T follicular helper cell (primary cell): Measurements from ENCODE around the gene TRPM8.

ENCODE experiments used
- DNase-seq: peaks from one replicate; pipeline ENCODE4 v3.0.0-alpha.2; 2020; ENCODE audit warnings: low read depth

TRPM8 gene

DNA sequence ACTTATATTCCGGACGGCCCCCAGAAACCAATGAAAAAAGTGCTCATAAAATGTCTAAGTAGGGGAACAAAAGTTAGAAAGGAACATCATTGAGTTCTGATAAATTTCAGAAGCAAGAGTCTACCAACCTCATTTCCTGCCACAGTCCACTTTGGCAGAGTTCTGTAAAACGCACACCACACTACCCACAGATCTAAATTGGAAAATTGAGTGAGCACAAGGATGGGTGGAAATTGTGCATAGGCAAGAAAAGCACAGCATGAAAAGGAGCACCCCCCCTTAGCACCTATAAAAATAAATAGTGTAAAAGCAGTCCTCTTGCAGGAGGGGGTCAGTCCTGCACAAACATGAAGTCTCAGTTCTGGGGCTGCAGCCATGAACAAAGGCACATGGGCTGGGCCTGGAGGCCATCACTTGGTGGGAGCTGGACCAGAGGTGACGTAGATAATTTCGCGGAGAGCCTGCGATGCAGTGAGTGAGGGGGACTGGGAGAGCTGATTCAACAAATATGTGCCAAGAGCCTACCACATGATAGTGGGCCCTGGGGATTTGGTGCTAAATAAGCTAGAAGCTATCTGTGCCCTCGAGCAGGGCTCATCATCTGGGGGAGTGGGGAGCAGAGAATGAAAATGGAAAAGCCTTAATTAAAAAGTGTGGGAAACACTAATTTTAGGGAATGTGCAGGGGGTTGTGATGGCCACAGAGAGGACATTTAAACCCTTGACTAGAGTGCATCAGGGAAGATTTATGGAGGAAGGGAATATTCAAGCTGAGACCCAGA lies 84.4 kb downstream of the TRPM8 start:
- DNase-seq = no peak

DNA sequence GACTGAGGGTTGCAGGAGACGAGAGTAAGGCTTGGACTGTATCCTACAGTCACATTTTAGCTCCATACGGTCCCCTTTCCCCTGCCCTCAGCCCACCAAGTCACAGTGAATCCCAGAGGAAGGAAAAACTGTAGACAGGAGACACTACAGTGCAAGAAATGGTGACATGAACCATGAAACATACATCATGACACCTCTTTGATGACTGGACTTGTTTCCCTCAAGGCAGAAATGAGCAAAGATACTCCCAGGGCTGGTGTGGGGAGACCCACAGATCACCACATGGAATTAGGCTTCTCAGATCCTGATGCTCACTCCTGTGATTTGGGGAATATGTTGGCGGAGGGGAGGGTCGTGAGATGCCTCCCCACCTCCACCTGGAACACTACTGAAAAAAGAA lies 85.1 kb downstream of the TRPM8 start:
- DNase-seq = no peak

DNA sequence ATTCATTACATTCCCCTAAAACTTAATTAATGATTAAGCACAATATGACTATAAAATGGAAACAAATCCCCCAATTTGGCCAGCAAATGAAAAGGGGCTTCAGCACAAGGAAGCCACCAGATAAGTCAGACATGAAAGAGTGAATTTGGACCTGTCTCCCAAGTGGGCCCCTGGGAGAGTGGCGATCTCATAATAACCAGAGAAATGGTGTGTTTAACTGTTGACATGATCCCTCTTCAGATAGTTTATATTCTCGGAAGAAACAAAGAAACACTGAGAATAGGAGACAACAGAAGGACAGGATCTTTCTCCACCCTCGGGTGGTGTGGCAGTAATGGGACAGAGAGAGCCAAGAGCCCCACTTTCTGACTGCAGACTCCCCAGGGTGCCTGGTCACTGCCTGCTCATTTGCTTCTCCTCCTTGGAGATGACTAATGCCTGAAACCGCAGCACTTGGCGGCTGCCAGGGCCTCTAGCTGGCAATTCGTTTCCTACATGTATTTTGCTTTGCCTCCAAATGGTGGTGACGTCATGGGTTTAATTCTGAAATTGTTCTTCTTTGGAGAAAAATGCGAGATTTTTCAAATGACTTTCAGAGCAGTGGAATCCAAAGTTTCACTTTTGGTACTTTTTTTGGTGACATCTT lies 86.9 kb downstream of the TRPM8 start:
- DNase-seq = no peak

DNA sequence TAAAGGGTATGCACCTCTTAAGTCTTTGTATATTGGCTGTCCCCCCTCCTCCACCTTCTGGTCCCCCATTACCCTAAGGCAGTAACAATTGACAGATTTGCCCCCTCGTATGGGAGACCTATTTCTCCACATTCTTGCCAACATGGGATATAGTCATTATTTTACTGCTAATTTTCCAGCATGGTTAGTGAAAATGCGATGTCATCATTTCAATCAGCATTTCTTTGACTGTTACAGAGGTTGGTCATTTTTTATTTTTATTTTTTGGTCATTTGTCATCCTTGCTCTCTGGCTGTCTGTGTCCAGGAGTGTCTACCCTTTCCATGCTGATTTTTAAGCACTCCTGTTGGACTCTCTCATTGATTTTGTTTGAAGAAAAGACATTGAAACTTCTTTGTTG lies 88.0 kb downstream of the TRPM8 start:
- no peak for DNase-seq

DNA sequence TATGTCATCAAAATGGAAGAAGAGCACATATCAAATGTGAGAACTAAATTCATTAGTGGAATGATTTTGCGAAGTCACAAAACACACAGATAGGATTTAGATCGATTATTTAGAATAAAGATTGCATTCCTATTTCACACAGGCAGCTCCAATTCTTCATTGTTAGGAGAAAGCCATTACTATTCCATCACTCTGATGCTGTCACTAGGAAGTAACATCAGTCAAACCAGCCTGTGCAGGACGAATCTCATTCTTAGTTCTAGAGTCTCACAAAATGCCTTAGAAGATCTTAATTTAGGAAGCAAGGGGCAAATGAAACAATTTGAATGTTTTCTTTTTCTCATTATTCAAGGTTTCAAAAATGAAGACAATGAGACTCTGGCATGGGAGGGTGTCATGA lies 89.3 kb downstream of the TRPM8 start:
- no peak for DNase-seq

DNA sequence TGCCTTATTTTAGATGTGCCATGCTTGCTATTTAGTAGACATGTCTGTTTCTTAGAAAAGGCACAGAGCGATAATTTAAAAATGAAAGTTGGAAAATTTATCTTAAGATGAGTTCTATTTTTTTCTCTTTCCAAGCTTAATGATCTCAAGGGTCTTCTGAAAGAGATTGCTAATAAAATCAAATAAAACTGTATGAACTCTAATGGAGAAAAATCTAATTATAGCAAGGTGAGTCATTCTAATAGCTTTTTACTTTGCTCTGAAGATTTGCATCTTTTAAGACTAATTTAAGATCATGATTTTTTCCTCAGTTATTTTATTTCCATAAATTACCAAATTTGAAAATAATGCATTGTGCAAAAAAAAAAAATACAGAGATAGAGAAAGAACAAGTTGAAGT lies 97.3 kb downstream of the TRPM8 start:
- no peak for DNase-seq

DNA sequence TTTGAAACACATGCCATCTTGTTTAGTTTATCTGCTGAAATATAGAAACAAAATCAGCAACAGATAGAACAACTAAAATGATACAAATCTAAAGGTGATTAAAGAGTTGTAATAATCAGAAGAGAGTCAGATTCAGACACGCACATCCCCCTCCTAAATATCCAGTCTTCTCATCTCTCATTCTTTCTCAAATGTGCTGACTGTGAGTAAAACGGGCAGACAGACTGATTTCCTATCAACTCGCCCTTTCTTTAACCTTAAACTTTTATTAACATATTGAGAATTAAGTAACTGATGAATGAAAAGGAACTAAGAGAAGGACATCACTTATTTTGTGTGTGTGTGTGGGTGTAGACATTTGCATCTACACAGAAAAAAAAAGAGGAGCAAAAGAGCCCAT lies 98.7 kb downstream of the TRPM8 start:
- DNase-seq = no peak

DNA sequence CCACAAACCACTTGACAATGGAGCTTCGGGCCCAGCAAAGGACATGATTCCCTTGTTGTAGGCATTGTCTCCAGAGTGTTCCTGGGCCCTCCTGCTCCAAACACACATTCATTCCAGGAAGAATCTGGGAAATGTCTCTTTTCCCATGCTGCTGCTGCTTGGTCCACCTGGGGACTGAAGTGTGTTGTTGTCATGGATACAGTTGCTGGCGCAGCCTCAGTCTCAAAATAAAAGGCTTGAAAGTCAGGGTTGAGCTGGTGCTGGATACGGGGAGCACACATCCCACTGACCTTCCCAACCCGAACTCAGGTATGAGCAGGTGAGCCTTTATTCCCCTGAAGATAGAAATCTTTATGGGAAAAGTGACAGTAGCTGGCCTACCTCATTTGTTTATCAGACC lies 102.7 kb downstream of the TRPM8 start:
- no peak for DNase-seq

DNA sequence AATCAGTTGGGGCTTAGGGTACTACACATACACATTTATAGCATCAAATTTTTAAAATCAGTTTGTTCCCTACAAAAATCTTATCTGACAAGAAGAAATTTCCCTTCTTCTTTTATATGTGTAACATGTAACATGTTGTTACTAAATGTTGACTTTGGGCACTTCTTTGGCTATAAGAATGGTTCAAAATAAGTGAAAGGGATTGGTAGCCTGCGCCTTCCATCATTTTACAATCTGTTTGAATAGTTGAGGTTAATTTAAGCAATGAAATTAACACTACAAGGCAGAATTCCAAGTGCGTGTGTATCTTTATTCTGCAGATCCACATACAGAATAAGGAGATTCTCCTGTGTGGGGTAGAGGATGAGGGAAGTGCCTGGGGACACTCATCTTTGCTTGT lies 103.2 kb downstream of the TRPM8 start:
- DNase-seq = no peak

DNA sequence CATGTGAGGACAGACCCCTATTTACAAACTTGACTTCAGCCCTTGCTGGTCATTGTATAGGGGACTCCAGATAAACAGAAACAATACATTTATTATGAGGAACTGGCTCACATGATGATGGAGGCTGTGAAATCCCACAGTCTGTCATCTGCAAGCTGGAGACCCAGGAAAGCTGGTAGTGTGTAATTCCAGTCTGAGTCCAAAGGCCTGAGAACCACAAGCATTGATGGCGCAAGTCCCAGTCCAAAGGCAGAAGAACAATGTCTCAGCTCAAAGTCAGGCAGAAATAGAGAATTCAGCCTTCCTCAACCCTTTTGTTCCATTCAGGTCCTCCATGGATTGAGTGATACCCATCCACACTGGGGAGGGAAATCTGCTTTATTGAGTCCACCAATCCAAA lies 105.3 kb downstream of the TRPM8 start:
- DNase-seq = no peak

DNA sequence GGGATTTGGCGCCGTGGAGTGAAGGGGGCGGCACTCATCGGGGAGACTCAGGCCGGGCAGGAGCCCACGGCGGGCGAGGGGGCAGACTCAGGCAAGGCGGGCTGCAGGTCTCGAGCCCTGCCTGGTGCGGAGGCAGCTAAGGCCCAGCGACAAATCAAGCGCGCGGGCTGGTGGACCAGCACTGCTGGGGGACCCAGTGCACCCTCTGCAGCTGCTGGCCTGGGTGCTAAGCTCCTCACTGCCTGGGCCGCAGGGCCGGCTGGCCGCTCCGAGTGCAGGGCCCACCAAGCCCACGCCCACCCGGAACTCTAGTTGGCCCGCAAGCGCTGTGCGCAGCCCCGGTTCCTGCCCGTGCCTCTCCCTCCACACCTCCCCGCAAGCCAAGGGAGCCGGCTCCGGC lies 107.1 kb downstream of the TRPM8 start:
- no peak for DNase-seq

DNA sequence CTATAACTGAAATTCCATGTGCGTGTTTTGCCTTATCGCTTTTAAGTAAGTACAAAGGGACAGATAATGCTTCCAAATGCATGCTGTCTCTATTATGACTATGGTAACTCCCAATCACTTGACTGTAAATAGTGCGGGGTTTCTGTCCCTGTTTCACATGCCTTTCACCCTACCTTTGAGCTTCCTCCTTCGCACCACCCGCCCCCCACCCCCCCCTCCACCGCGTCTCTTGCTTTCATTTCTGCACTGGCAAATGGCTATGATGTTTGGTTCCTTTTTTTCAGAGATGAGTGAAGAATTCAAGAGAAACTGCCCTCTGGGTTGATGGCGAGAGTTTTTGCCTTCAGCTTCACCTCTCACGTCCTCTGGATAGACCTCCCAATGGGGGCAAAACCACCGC lies 108.3 kb downstream of the TRPM8 start:
- no peak for DNase-seq

DNA sequence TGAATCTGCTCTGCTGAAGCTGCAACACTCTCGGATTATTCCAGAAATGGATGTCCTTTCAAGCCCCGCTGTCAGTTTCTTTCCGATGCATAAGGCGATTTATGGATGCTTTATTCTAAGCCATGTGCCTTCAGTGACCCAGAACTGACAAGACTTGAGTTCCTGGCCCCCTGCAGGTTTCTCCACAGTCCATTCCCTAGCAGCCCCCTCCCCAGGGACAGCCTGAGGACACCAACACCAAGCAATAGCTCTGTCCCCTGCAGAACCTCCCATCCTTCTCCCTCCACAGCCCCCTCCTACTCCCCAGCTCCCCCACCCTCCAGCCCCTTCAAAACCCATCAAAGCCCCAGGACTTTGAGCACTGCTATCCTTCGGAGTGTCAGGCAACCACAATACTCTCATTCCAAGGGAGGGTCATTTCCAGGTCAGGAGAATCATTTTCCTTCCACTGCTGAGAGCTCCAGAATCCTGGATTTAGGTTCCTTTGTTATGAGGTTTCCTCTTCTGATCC lies 108.8 kb downstream of the TRPM8 start:
- no peak for DNase-seq

DNA sequence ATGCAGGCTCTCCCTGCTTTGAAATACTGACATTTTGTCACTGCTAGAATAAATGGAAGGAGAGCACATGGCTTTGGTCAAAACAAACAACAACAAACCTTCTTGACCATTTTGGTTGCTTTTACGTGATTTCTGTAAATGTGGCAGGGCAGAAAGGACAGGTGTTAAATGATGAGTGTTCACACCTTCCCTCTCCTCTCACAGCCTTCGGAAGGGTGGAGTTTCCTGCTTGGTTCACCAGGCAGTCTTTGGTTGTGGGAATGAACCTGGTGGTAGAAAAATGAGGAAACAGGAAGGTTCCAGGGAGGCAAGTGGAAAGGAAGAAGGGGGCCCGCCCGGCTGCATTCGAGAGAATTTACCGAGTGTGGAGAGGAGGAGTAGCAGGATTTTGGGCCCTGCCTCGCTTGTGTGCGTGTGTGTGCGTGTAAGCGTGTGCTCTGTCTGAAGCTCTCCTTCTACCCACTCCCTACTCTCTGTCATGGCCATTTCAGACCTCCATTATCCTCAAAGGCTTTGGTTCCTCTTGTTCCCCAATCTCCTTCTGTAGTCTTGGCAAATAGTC lies 109.6 kb downstream of the TRPM8 start:
- DNase-seq = no peak

DNA sequence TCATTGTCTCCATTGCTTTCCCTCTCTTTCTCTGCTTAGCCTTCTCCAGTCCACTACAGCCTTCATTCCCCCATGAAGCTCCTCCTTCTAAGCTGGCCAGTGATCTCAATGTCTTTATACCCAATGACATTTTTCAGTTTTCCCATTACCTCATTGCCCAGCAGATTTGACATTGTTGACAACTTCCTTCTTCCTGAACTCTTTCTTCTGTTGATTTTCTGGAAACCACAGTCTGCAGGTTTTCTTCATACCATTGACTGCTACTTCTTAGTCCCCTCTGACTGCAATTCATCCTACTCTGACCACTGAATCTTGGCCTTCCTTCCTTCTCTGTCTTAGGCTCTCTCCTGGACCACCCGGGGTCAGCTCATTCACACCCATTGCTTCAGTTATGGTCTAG lies 110.5 kb downstream of the TRPM8 start:
- no peak for DNase-seq

DNA sequence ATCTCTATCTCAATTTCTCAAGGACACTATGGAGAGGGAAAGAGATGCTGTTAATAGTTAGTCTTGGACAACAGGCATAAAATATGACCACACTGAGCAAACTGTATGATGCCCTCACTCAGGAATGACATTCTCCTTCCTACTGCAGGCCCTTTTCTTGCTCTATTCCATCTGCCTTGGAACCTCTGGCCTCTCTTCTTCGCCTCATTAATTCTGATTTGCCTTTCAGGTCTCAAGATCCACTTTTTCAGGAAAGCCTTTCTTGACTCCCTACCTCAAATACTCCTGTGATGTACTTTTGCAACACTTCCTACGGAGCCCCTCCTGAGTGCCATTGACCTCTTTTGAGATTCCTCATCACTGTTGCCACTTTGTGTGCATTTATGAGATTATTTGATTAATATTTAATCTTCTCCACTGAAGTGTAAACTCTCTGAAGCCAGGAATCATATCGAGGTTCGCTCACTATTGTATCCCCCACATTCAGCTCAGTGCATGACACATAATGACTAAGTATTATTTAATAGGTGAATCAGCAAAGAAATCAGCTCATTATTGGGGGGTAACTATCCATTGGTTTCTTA lies 112.1 kb downstream of the TRPM8 start:
- DNase-seq = no peak

DNA sequence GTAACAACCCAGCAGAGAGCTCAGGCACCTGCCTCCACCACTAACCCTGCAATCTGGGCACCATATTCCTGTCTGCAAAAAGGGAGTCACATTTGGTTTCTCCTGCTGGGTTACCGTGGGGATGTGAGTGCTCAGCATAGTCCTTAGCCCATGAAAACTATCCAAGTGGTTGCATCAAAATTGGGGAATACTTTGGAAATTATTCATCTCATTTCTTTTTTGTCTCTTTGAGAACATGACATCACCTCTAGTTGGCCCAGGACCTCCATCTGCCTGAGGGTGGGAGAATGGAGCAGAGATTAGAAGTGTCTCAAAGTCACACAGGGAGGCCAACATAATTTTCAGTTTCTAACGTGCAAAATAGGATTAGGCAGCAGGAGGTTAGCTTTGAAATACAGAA lies 114.0 kb downstream of the TRPM8 start:
- DNase-seq = no peak

DNA sequence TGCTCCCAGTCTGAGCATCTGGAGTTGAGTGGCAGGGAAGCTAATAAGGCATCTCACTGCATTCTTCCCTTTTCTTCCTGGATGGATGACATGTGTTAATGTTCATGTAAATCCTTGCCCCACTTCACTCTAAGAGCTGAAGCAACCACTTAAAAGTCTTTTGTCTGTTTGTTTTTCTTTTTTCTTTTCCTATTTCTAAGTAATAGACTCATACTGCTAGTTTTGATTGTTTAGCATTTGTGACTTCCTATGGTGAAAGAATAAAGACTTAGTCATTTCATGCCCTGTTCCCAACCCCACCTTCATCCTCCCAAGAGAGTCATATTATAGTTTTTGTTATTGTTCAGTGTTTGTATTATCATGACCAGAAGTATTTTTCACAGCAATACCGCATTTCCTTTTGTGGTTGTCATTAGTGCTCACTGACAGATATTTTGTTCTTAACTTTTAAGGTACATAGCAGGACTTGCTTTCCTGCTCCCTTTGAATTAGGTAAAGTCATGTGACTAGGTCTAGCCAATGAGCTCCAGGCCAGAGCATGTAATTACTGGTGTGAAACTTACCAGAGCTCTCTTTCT lies 115.2 kb downstream of the TRPM8 start:
- DNase-seq = peak; percentile 42

DNA sequence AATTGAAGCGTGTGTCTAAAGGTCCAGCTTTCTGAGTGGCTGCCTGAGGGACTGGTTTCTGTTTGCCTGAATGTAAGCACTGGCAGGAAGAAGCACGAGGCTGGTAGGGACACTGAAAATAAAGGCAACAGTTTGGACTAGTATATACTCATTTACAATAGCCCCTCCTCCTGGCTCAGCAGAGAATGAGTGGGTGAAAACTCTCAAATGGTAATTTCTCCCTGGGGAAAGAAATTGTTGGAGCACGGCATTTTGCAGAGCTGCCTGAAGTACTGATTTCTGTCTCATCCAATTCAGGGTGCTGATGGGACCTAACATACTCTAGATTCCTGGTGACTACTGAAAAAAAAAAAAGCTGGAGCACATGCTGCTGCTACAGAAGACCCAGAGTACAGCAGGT lies 116.0 kb downstream of the TRPM8 start:
- no peak for DNase-seq

DNA sequence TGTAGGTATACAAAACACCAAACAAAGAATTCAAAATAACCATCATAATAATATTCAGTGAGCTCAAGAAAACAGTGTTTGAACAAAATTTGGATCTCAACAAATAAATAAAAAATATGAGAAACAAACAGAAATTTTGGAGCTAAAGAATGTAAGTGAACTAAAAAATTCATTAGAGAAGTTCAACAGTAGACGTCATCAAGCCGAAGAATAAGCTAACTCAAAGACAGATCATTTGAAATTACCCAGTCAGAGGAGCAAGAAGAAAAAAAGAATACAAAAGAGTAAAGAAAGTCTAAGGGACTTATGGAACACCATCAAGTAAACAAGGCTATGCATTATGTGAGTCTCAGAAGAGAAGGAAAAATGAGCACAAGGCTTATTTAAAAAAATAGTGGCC lies 116.7 kb downstream of the TRPM8 start:
- DNase-seq = no peak

DNA sequence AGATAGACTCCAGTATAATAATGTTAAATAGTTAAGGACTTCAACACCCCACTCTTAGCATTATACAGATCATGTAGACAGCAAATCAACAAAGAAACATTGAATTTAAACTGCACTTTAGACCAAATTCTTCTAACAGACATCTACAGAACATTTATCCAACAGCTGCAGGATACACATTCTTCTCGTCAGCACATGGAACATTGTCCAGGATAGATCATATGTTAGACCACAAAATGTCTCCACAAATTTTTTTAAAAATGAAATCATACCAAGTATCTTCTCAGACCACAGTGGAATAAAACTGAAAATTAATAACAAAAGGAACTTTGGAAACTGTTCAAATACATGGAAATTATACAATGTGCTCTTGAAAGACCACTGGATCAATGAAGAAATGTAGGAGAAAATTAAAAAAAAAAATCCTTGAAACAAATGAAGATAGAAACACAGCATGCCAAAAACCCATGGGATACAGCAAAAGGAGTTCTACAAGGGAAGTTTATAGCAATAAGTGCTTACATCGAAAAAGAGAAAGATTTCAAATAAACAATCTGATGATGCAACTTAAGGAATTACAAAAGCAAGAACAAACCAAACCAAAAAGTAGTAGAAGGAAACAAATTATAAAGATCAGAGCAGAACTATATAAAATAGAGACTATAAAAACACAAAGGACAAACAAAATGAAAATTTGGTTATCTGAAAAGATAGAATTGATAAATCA lies 121.1 kb downstream of the TRPM8 start:
- no peak for DNase-seq

DNA sequence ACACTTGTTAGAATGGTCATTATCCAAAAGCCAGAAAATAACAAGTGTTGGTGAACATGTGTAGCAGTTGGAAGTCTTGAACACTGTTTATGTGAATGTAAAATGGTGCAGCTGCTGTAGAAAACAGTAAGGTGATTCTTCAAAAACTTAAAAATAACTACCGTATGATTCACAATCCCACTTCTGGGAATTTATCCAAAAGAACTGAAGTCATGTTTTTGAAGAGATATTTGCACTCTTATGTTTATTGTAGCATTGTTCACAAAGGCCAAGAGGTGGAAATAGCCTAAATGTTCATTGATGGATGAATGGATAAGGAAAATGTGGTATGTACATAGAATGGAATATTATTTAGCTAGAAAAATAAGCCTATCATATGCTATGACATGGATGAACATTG lies 127.0 kb downstream of the TRPM8 start:
- DNase-seq = no peak
